GM12864 (cell line): ENCODE results near the gene PAQR9.
A peak's percentile ranks its signal among the peaks of the same experiment; 100 is the strongest.

Experiments
- DNase-seq: peaks from one replicate; pipeline ENCODE4 v3.0.0-alpha.2; 2011; ENCODE audit warnings: low read depth
- H3K4me3 ChIP-seq: 2 replicates; pipeline ENCODE4 v1.5.1; 2011; ENCODE audit warnings: mild to moderate bottlenecking, low read depth, low read length, control low read depth
- TF ChIP-seq, protein P1 (sequence below): IDR thresholded peaks from 2 replicates; pipeline ENCODE4 v1.5.1; 2011; ENCODE audit warnings: low read depth, mild to moderate bottlenecking, moderate library complexity, low read length, control low read depth, inconsistent platforms; ENCODE audit errors: missing control alignments

The PAQR9 gene, protein sequence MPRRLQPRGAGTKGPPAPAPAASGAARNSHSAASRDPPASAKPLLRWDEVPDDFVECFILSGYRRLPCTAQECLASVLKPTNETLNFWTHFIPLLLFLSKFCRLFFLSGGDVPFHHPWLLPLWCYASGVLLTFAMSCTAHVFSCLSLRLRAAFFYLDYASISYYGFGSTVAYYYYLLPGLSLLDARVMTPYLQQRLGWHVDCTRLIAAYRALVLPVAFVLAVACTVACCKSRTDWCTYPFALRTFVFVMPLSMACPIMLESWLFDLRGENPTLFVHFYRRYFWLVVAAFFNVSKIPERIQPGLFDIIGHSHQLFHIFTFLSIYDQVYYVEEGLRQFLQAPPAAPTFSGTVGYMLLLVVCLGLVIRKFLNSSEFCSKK

DNA sequence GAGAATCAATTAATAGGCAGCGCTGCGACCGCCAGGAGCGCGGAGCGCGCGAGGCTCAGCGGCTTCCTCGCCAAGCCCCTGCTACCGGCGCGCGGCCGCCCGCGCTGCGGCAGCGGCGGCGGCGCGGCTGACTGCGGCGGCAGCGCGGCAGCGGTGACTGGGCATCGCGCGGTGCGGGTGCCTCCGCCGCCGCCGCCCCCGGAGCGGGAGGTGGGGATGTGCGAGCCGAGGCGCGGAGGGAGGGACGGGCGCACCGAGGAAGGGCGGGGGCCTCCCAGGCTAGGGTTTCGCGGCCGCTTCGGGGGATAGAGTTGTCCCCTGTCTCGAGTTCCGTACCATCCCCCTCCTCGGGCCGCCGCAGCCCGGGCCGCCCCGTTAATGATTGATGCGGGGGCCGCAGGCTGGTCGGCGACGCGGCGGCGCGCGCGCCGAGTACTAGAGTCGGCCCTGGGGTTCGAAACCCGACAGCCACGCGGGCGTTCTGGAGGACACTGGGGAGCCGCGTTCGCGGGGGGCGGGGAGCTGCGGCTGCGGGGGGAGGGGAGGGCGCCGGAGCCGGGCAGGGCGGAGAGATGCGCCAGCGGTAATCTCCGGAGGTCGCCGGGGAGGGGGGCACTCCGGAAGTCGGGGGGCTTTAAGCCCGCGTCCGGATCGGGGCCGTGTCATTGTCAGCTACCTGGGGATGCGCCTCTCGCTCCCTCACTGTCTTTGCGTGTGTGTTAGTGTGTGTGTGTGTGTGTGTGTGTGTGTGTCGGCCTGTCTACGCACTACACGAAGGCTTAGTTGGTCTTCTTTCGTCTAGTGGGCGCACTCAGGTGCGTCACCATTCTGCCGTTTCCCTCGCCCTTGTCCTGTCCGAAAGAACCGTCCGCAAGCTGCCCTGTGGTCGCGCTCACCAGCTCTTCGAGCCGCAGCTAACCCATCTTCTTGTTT, at the start of gene PAQR9:
Gene PAQR9, minus strand, starts transcription at position 159 of the 933 bp plus-strand sequence. CDS start 338 bp downstream, outside the sequence.
- TF ChIP-seq, protein P1, sequence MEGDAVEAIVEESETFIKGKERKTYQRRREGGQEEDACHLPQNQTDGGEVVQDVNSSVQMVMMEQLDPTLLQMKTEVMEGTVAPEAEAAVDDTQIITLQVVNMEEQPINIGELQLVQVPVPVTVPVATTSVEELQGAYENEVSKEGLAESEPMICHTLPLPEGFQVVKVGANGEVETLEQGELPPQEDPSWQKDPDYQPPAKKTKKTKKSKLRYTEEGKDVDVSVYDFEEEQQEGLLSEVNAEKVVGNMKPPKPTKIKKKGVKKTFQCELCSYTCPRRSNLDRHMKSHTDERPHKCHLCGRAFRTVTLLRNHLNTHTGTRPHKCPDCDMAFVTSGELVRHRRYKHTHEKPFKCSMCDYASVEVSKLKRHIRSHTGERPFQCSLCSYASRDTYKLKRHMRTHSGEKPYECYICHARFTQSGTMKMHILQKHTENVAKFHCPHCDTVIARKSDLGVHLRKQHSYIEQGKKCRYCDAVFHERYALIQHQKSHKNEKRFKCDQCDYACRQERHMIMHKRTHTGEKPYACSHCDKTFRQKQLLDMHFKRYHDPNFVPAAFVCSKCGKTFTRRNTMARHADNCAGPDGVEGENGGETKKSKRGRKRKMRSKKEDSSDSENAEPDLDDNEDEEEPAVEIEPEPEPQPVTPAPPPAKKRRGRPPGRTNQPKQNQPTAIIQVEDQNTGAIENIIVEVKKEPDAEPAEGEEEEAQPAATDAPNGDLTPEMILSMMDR: no peak
- no peak for DNase-seq
- H3K4me3 ChIP-seq: peak within 1 kb of the TSS; percentile 35

DNA sequence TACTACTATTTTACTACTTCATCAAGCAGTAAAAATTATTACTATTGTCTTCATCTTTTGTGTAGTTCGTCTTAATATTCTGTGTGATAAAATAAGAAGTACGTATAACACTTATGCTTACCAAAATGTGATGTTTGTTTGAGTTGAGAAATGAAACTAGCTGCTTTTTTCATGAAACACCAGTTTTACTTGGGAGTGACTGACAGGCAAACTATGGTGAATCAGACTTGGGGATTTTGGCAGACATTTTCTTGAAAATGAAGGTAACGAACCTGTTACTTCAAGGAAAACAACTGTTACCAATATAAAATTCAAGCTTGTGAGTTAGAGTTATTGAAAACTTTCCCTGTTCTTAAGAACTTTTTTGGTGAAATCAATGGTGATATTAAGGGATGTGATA, 48.2 kb upstream of the PAQR9 start:
- DNase-seq: no peak
- H3K4me3 ChIP-seq: no peak overlapping the region
- TF ChIP-seq, protein P1: no peak

DNA sequence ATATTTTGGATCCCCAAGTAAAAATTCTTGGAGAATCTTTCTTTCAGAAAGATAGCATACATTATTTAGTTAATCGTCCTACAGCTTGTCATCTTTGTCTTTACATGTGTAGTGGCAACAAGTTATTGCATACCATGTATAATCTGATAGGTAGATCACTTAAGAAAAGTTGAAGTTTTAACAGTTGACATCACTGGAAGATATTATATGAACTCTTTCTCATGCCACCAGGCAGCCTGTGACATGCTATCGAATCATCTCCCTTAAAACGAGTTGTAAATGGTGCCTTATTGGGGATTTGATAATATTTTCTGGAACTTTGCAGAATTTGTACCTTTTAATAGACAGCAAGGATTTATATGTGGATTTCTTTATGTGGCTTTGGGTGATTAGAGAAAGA, 46.5 kb upstream of the PAQR9 start:
- H3K4me3 ChIP-seq: no peak overlapping the region
- DNase-seq: no peak
- TF ChIP-seq, protein P1: no peak

DNA sequence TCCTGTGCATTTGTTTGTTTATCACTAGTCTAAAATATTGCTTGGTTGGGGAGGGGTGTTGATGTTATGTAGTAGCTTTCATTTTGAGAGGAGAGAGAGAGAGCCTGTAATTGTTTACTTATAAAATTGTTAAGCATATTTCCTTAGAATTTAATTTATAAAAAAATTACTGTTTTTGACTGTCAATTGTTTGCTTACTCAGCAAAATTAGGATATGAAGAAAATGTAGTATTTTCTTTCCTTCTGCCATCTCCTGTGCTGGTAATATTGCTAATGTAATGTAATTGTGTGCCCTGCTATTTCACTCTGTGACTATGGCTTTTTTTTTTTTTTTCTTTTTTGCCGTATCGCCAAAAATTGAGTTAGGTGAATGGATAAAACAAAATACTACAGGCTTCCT, 41.3 kb upstream of the PAQR9 start:
- TF ChIP-seq, protein P1: no peak
- no peak overlapping the region for H3K4me3 ChIP-seq
- DNase-seq: no peak

DNA sequence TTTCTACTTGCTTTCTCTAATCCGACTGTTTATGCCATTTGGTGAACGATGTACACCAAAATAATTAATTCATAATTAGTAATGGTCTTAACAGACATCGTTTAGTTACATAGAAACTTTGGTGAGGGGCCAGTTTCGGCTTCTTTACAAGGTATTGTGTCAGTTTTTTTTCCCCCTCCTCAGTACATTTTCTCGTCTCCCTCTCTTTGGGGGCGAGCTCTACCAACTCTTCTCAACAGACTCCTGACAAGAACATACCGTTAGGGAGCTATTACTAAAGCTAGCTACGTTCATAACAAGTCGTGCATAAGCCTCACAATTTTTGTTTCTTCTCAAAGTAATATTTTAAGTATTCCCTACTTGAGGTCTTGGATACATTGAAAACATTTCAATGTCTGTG, 39.3 kb upstream of the PAQR9 start:
- no peak for DNase-seq
- TF ChIP-seq, protein P1: no peak

DNA sequence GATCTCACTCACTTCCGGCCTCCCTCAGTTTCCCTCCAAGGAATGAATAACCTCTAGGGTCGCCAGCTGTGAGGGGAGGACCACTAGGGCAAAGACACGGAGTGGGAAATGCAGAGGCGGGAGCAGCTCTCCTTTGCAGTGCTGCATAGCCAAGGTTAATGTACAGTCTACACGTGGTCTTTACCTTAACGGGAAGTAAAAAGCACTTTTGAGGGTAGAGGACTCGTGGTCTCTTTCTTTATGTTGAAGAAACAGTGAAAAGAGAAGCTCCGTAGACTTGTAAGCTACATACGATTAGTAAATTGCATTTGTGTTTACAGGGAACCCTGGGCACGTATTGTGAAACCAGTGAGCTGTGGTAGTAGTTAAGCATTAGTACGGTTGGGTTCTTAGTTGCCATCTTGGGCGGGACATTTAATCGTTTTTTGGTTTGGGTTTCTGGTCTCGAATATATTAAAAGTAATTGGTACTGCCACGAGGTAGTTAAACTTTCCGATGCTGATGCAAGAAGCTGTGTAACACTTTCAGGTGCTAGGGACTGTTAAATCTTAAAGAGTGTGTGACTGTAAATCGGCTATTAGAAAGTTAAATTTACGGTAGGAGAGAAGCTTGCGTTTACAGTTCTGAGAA, 38.7 kb upstream of the PAQR9 start:
- TF ChIP-seq, protein P1: no peak
- no peak for DNase-seq
- peak overlapping the region; percentile 77 for H3K4me3 ChIP-seq

More for the DNA sequence above, 39.3 kb upstream of the PAQR9 start:
- peak overlapping the region; percentile 77 for H3K4me3 ChIP-seq
